NT2/D1 (cell line): Measurements from ENCODE around the gene MUC15.

ENCODE experiments used
- SUZ12 ChIP-seq: IDR thresholded peaks from 2 replicates; pipeline ENCODE4 v1.6.1; 2011; ENCODE audit not compliant: insufficient read length, insufficient read depth; ENCODE audit errors: extremely low read depth
- YY1 ChIP-seq: IDR thresholded peaks from 2 replicates; pipeline ENCODE4 v1.6.1; 2011; ENCODE audit not compliant: insufficient read length, insufficient read depth
- ZNF274 ChIP-seq: IDR thresholded peaks from 2 replicates; pipeline ENCODE4 v1.6.1; 2011; ENCODE audit warnings: mild to moderate bottlenecking, low read depth, low read length

DNA sequence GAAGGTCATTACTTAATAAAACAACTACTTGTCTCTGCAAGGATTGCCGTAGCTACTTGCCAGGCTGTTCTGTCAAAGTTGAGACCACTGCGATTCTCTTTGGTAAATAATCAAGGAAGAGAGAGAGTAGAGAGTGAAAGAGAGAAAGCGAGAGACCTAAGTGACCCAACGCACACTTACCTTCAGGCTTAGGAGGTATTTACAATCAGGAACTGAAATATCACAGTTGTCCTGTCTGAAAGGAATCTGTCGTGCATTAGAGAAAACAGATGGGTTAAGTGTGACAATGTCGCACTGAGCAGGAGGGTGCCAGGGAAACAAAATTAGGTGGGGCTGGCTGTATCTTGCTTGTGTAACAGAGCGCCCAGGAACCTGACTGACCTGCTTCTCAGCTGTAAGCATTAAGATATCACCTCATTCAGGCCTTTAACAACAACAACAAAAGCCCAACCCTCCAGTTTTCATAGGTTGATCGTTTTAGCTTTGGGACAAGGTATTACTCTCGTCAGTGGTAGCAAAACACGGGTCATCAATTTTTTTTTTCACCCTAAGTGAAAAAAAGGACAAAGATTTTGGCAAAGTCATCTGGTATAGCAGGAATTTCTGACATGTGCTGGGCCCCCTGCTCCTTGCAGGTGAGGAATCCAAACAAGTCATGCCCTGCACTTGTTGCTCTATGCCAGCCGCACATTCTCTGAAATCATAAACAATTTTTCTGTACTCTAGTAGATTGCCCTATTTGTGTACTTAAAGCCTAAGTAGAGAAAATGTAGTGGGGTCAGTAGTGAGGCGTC lies at the start of gene MUC15:
- TF ChIP-seq YY1 = no peak
- TF ChIP-seq SUZ12 = no peak
- no peak for TF ChIP-seq ZNF274
